ENCODE data around the gene NTN1.

- TF ChIP-seq CTCF (IDR thresholded peaks at IDR 0.05; ENCODE audit: low read length) (no peak), EZH2 (IDR thresholded peaks at IDR 0.05; ENCODE audit: borderline replicate concordance, low read length) (no peak)
Observed at GRCh38 chr17:9241774-9242496, 220.6 kb downstream of the NTN1 start.

Measured in OCI-LY1 (cell line).